ENCODE data around the gene ZNF24. TPM values are rescaled to one million over a fixed set of nuclear protein-coding genes. Genes with fewer than 3 reads are reported as not detected.

ZNF24 gene
- 10 to 100 TPM; 17.3 to 37.8 (median 25.3) TPM for total RNA-seq
- 10 to 100 TPM in 1 of 2 donors, 1 to 10 TPM in 1; 7.5 to 15.9 TPM for polyA plus RNA-seq

DNA sequence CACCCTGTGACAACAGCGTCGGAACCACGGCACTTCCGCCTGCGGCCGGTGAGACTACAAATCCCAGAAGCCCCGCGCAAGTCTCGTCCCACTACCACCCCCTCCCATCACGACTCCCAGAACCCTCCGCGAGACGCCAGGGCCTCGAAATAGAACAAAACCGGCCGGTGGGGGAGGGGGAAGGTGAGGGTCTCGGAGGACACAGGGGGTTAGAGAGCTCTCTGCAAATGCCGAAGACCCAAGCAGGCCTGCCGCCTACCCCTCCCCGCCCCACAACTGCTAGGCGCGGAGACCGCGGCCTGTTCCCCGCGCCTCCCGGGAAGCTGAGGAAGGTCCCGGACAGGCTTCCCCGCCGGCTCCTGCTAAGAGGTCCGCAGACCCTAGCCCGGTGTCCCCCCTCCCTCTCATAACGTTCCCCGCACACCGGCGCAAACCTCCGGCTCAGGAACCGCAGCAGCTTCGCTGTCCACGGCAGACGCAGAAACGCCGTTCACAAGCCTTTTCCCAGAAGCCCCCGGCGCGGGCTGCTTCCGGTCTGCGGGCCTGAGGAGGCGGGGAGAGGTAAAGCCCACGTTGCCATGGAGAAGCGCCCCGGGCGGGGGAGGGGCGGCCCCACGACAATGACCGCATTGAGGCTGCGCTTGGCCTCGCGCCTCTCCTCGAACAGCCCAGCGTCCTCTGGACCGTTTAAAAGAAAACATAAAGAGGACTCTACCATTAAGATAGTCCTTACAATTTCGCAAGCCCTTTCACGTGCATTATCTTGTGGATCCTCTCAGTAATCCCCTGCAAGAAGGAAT, at the start of gene ZNF24:
Gene ZNF24 (minus strand): TSS at position 485 of the 800 bp plus-strand sequence. CDS start 3,770 bp downstream, outside the sequence.
- WGBS, 2 donors = 0 to 1% methylated on average over 64 of the region's 64 CpGs
- TF ChIP-seq CTCF (IDR thresholded peaks at IDR 0.05) = no peak
- peak; percentile 94 to 97 (median 96) for DNase-seq
- peak within 1 kb of the TSS; percentile 95 to 99 (median 98) for H3K27ac ChIP-seq
- no peak for FAIRE-seq
- intact Hi-C loops (cut with DNase I) = no loop called here
- H3K27me3 ChIP-seq = no peaks in the 10 kb centered on the region
- peak; percentile 95 to 98 (median 96) for ATAC-seq
- peak within 1 kb of the TSS; percentile 54 to 92 (median 89) for H3K4me3 ChIP-seq
- H3K4me1 ChIP-seq = peaks cover 0 to 28% (median 21%) of the 10 kb centered on the region in 3 donors
- H3K36me3 ChIP-seq = peaks cover 0 to 13% (median 8%) of the 10 kb centered on the region in 3 donors
- no peaks in the 10 kb centered on the region for H3K9me3 ChIP-seq

- no peaks in the 10 kb centered on the region for H3K4me1 ChIP-seq
- no peak for FAIRE-seq
- no peak overlapping the region for H3K27ac ChIP-seq
- ATAC-seq = no peak
- intact Hi-C loops (cut with DNase I) = no loop called here
- no peaks in the 10 kb centered on the region for H3K9me3 ChIP-seq
- DNase-seq = no peak
- H3K27me3 ChIP-seq = no peaks in the 10 kb centered on the region
- no peak for TF ChIP-seq CTCF (IDR thresholded peaks at IDR 0.05)
- H3K36me3 ChIP-seq = no peaks in the 10 kb centered on the region
- no peak overlapping the region for H3K4me3 ChIP-seq
Measured at GRCh38 chr18:35393716-35394115, 49.5 kb upstream of the ZNF24 start.

DNA sequence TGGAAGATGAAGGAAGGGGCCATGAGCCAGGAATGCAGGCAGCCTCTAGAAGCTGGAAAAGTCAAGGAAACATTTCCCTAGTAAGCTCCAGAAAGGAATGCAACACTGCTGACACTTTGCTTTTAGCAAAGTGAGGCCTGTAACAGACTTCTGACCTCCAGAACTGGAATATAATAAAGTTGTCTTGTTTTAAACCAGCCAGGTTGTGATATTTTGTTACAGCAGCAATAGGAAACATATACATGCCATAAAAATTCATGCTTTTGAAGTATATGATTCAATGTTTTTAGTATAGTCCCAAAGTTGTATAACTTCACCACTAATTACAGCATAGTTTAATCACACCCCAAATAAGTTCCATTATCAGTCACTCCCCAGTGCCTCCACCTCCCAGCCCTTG, 48.2 kb upstream of the ZNF24 start:
- no peak for DNase-seq
- H3K36me3 ChIP-seq = no peaks in the 10 kb centered on the region
- FAIRE-seq = no peak
- no peak for TF ChIP-seq CTCF (IDR thresholded peaks at IDR 0.05)
- ATAC-seq = no peak
- H3K4me3 ChIP-seq = no peak overlapping the region
- intact Hi-C loops (cut with DNase I) = no loop called here
- no peaks in the 10 kb centered on the region for H3K27me3 ChIP-seq
- H3K9me3 ChIP-seq = no peaks in the 10 kb centered on the region
- no peak overlapping the region for H3K27ac ChIP-seq
- no peaks in the 10 kb centered on the region for H3K4me1 ChIP-seq

DNA sequence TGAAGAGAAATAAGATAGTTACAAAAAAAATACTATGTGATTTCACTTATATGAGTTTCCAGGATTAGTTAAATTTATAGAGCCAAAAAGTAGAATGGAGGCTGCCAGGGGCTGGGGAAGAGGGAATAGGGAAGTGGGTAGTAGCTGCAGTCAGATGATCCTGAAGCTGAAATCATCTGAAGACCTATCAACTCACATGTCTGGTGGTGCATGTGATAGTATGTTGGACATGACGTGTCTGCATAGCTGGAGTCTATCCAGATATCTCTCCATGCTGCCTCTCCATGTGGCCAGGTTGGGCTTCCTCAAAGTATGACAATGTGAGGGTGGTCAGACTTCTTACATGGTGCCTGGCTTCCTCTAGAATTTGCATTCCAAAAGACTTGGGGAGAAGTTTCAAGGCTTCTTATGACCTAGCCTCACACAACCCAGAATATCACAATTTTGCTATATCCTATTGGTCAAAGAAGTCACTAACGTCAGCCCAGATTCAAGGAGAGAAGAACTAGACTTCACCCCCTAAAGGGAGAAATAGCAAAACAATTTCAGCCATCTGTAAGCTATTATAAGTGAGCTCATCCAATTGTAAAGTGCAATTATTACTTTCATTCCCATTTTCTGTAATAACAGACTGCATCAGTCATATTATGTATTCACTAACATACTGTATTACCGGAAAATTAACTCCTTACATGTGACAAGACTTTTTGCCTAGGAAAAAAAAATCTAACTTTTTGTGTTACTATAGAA, 46.9 kb upstream of the ZNF24 start:
- Histone ChIP-seq H3K9me3 (no peaks in the 10 kb centered on the region), H3K36me3 (no peaks in the 10 kb centered on the region), H3K4me1 (peaks cover 0 to under 1% (median 0%) of the 10 kb centered on the region in 3 donors), H3K4me3 (no peak overlapping the region), H3K27ac (no peak overlapping the region), H3K27me3 (no peaks in the 10 kb centered on the region)
- intact Hi-C loops (cut with DNase I) = no loop called here
- TF ChIP-seq CTCF (IDR thresholded peaks at IDR 0.05) = no peak
- DNase-seq (no peak), ATAC-seq (no peak), FAIRE-seq (no peak)
- WGBS, 2 donors = 24 to 60% methylated on average over 3 of the region's 3 CpGs
